SK-N-SH (cell line): ENCODE measurements around the gene BCAS3.

Experiments used
- EP300 ChIP-seq, 2 experiments: IDR thresholded peaks; 2 replicates each; pipeline versions ENCODE4 v1.4.0 to v1.6.1; 2012; ENCODE audit warnings: borderline replicate concordance in 1 of 2, low read depth in 1 of 2, low read length in 1 of 2
- GABPA ChIP-seq: IDR thresholded peaks from 2 replicates; pipeline ENCODE4 v1.4.0; 2012; ENCODE audit warnings: low read depth, mild to moderate bottlenecking
- POLR2AphosphoS5 ChIP-seq: IDR thresholded peaks from 2 replicates; pipeline ENCODE4 v1.6.1; 2012; ENCODE audit warnings: low read depth, low read length
- RAD21 ChIP-seq: IDR thresholded peaks from 2 replicates; pipeline ENCODE4 v1.6.1; 2012; ENCODE audit warnings: mild to moderate bottlenecking, low read length
- TF ChIP-seq, protein P1 (sequence below): fragments of 200-600 bp; sonication (generic); IDR thresholded peaks from 2 replicates; pipeline ENCODE4 v1.6.1; 2017; ENCODE audit warnings: antibody characterized with exemption, mild to moderate bottlenecking, moderate library complexity
- TF ChIP-seq, protein P2 (sequence below): IDR thresholded peaks from 2 replicates; pipeline ENCODE4; 2012
- TF ChIP-seq, protein P3 (sequence below): IDR thresholded peaks from 2 replicates; pipeline ENCODE4 v1.4.0; 2012; ENCODE audit warnings: low read depth

DNA sequence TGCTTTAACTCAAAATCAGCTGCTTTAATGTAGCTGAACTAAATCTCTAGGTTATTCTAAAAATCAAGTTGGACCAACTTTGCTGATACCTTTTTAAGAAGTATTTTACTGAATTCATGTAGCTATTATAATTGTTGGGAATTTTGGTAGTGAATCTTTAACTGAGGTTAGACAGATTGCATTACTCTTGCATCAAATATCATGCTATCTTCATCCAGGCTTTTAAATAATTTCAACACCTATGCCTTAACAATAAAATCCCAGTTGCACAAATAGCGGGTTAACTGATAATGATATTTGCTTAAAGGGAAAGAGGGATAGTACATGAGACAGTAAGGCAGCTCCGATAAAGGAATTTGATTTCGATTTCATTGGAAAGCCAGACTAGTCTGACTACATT is 480.7 kb downstream of the BCAS3 start:
- TF ChIP-seq RAD21 = no peak
- no peak for TF ChIP-seq POLR2AphosphoS5
- TF ChIP-seq, protein P1, sequence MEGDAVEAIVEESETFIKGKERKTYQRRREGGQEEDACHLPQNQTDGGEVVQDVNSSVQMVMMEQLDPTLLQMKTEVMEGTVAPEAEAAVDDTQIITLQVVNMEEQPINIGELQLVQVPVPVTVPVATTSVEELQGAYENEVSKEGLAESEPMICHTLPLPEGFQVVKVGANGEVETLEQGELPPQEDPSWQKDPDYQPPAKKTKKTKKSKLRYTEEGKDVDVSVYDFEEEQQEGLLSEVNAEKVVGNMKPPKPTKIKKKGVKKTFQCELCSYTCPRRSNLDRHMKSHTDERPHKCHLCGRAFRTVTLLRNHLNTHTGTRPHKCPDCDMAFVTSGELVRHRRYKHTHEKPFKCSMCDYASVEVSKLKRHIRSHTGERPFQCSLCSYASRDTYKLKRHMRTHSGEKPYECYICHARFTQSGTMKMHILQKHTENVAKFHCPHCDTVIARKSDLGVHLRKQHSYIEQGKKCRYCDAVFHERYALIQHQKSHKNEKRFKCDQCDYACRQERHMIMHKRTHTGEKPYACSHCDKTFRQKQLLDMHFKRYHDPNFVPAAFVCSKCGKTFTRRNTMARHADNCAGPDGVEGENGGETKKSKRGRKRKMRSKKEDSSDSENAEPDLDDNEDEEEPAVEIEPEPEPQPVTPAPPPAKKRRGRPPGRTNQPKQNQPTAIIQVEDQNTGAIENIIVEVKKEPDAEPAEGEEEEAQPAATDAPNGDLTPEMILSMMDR = no peak
- TF ChIP-seq, protein P2, sequence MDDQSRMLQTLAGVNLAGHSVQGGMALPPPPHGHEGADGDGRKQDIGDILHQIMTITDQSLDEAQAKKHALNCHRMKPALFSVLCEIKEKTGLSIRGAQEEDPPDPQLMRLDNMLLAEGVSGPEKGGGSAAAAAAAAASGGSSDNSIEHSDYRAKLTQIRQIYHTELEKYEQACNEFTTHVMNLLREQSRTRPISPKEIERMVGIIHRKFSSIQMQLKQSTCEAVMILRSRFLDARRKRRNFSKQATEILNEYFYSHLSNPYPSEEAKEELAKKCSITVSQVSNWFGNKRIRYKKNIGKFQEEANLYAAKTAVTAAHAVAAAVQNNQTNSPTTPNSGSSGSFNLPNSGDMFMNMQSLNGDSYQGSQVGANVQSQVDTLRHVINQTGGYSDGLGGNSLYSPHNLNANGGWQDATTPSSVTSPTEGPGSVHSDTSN = no peak
- no peak for TF ChIP-seq GABPA
- no peak for TF ChIP-seq EP300 (IDR thresholded peaks at IDR 0.05; ENCODE audit: borderline replicate concordance in 1 of 2, low read depth in 1 of 2, low read length in 1 of 2)
- TF ChIP-seq, protein P3, sequence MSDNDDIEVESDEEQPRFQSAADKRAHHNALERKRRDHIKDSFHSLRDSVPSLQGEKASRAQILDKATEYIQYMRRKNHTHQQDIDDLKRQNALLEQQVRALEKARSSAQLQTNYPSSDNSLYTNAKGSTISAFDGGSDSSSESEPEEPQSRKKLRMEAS = no peak
